Osteoblast (primary cell): Measurements from ENCODE around the gene SEC14L6. TPM values are rescaled to one million over a fixed set of nuclear protein-coding genes. Genes with fewer than 3 reads are reported as not detected.

Experiments used
- DNase-seq: peaks from one replicate; pipeline ENCODE4 v3.0.0; 2011; ENCODE audit warnings: low spot score, mixed read lengths; ENCODE audit not compliant: insufficient read length; ENCODE audit errors: missing footprints
- H2AFZ ChIP-seq: 2 replicates; pipeline ENCODE4 v1.6.0; 2011; ENCODE audit warnings: mild to moderate bottlenecking, low read length
- H3K27ac ChIP-seq: 2 replicates; pipeline ENCODE4 v1.5.1; 2011; ENCODE audit warnings: mild to moderate bottlenecking, low read depth, low read length, moderate library complexity
- H3K27me3 ChIP-seq: 2 replicates; pipeline ENCODE4 v1.6.0; 2012; ENCODE audit warnings: mild to moderate bottlenecking, control low read depth, inconsistent platforms, low read length, moderate library complexity; ENCODE audit not compliant: insufficient read depth
- H3K36me3 ChIP-seq: 2 replicates; pipeline ENCODE4 v1.5.1; 2011; ENCODE audit warnings: mild to moderate bottlenecking, low read length, control low read depth, moderate library complexity; ENCODE audit not compliant: insufficient read depth
- H3K4me1 ChIP-seq: 2 replicates; pipeline ENCODE4 v1.5.1; 2011; ENCODE audit warnings: mild to moderate bottlenecking, low read length, control low read depth, moderate library complexity; ENCODE audit not compliant: insufficient read depth
- H3K4me2 ChIP-seq: 2 replicates; pipeline ENCODE4 v1.6.0; 2011; ENCODE audit warnings: mild to moderate bottlenecking, low read length; ENCODE audit not compliant: insufficient read depth
- H3K4me3 ChIP-seq: fragments of 200-600 bp; sonication (generic); 3 replicates; pipeline ENCODE4 v1.5.1; 2012; ENCODE audit warnings: mild to moderate bottlenecking, low read length, inconsistent platforms; ENCODE audit not compliant: insufficient read depth
- H3K79me2 ChIP-seq: 2 replicates; pipeline ENCODE4 v1.6.0; 2012; ENCODE audit warnings: mild to moderate bottlenecking, low read length, control low read depth, inconsistent platforms; ENCODE audit not compliant: insufficient read depth
- H3K9me3 ChIP-seq: 2 replicates; pipeline ENCODE4 v1.5.1; 2011; ENCODE audit warnings: low read depth, low read length, control low read depth
- H4K20me1 ChIP-seq: 2 replicates; pipeline ENCODE4 v1.6.0; 2012; ENCODE audit warnings: mild to moderate bottlenecking, low read length, control low read depth; ENCODE audit not compliant: insufficient read depth
- total RNA-seq: library from RNA; depleted of rRNA; stranded (reverse); fragments of >200 nt; gene quantifications from 2 replicates; pipeline ENCODE4 v1.2.3, GENCODE V29; 2012
- TF ChIP-seq, protein P1 (sequence below): IDR thresholded peaks from 2 replicates; pipeline ENCODE4 v1.5.1; 2011; ENCODE audit warnings: mild to moderate bottlenecking, low read depth, low read length, moderate library complexity; ENCODE audit errors: extremely low read depth

SEC14L6 gene
- total RNA-seq, 1 donor, result not detected

GRCh38 chr22:30497466-30498150 is 48.9 kb downstream of the SEC14L6 start:
- Histone ChIP-seq H3K36me3 (no peaks in the 10 kb centered on the region), H4K20me1 (no peaks in the 10 kb centered on the region), H3K27me3 (peaks cover 10% of the 10 kb centered on the region), H3K27ac (no peak overlapping the region), H3K9me3 (no peaks in the 10 kb centered on the region), H2AFZ (no peak overlapping the region), H3K4me1 (no peaks in the 10 kb centered on the region), H3K79me2 (no peaks in the 10 kb centered on the region), H3K4me2 (no peak overlapping the region), H3K4me3 (no peak overlapping the region)
- no peak for DNase-seq
- TF ChIP-seq, protein P1, sequence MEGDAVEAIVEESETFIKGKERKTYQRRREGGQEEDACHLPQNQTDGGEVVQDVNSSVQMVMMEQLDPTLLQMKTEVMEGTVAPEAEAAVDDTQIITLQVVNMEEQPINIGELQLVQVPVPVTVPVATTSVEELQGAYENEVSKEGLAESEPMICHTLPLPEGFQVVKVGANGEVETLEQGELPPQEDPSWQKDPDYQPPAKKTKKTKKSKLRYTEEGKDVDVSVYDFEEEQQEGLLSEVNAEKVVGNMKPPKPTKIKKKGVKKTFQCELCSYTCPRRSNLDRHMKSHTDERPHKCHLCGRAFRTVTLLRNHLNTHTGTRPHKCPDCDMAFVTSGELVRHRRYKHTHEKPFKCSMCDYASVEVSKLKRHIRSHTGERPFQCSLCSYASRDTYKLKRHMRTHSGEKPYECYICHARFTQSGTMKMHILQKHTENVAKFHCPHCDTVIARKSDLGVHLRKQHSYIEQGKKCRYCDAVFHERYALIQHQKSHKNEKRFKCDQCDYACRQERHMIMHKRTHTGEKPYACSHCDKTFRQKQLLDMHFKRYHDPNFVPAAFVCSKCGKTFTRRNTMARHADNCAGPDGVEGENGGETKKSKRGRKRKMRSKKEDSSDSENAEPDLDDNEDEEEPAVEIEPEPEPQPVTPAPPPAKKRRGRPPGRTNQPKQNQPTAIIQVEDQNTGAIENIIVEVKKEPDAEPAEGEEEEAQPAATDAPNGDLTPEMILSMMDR, result no peak

GRCh38 chr22:30495041-30495784 is 51.3 kb downstream of the SEC14L6 start:
- H3K4me2 ChIP-seq, result no peak overlapping the region
- peaks cover 4% of the 10 kb centered on the region for H3K27me3 ChIP-seq
- DNase-seq, result no peak
- no peaks in the 10 kb centered on the region for H3K9me3 ChIP-seq
- H3K4me3 ChIP-seq, result no peak overlapping the region
- no peaks in the 10 kb centered on the region for H3K79me2 ChIP-seq
- TF ChIP-seq, protein P1, result no peak
- H4K20me1 ChIP-seq, result no peaks in the 10 kb centered on the region
- no peak overlapping the region for H2AFZ ChIP-seq
- no peaks in the 10 kb centered on the region for H3K36me3 ChIP-seq
- no peaks in the 10 kb centered on the region for H3K4me1 ChIP-seq
- no peak overlapping the region for H3K27ac ChIP-seq

- DNase-seq, result peak; percentile 67
- no peak overlapping the region for H3K27ac ChIP-seq
- peaks cover 4% of the 10 kb centered on the region for H3K27me3 ChIP-seq
- H2AFZ ChIP-seq, result no peak overlapping the region
- TF ChIP-seq, protein P1, result no peak
- no peaks in the 10 kb centered on the region for H3K36me3 ChIP-seq
- no peaks in the 10 kb centered on the region for H3K79me2 ChIP-seq
- no peak overlapping the region for H3K4me2 ChIP-seq
- no peaks in the 10 kb centered on the region for H4K20me1 ChIP-seq
- no peaks in the 10 kb centered on the region for H3K9me3 ChIP-seq
- no peak overlapping the region for H3K4me3 ChIP-seq
- no peaks in the 10 kb centered on the region for H3K4me1 ChIP-seq
These were observed 54.4 kb downstream of the SEC14L6 start for GRCh38 chr22:30492144-30492543.

DNA sequence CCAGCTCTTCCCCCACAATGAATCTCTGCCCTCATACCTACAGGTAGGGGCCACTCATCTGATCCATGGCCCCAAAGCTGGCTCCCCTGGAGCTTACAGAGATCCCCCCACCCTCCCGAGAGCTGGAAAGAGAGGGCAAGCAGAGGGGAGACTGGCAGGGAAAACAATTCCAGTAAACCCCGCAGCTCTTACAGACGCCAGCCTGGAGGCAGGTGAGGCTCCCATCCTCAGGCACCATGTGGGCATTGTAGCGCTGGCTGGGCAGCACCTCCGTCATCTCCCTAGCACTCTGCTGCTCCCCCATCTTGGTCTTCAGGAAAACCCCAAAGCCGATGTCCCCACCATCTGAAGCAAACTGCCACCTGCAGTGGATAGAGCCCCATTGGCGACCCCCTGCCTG is 55.2 kb downstream of the SEC14L6 start:
- Histone ChIP-seq H3K4me3 (no peak overlapping the region), H3K27me3 (peaks cover 4% of the 10 kb centered on the region), H3K27ac (no peak overlapping the region), H3K79me2 (no peaks in the 10 kb centered on the region), H3K4me2 (no peak overlapping the region), H3K36me3 (no peaks in the 10 kb centered on the region), H3K4me1 (no peaks in the 10 kb centered on the region), H4K20me1 (no peaks in the 10 kb centered on the region), H3K9me3 (no peaks in the 10 kb centered on the region), H2AFZ (no peak overlapping the region)
- TF ChIP-seq, protein P1, result no peak
- DNase-seq, result no peak
